Activated CD8-positive, alpha-beta T cell treated with anti-CD3 and anti-CD28 coated beads for 36 hours (primary cell): ENCODE measurements around the gene PPWD1. TPM values are rescaled to one million over a fixed set of nuclear protein-coding genes. Genes with fewer than 3 reads are reported as not detected.
"Not testable (repeated sequence)": the region's sequence is repeated elsewhere in the genome, so short reads cannot be mapped to it uniquely, and the experiment has no call there.

Experiments used
- ATAC-seq: fragments of 200-7000 bp; cut with Tn5 transposase; one replicate; pipeline ENCODE4 v1.10.0; 2021; ENCODE audit warnings: mild to moderate bottlenecking, moderate library complexity
- CTCF ChIA-PET: fragments of 350-600 bp; sonication (Branson Sonifier 250); formaldehyde crosslinking; loops from one replicate; lab custom pipeline; 2021; ENCODE audit warnings: antibody characterized with exemption; lab: Charles Lee
- POLR2A ChIA-PET: fragments of 350-600 bp; sonication (Branson Sonifier 250); formaldehyde crosslinking; loops from one replicate; lab custom pipeline; 2021; ENCODE audit warnings: antibody characterized with exemption; lab: Charles Lee
- DNase-seq: peaks from one replicate; pipeline ENCODE4 v3.0.0-alpha.2; 2020
- H3K27ac Mint-ChIP-seq: one replicate; pipeline ENCODE4 v1.8.0; 2021; ENCODE audit warnings: mild to moderate bottlenecking, mixed read lengths
- H3K27me3 Mint-ChIP-seq: one replicate; pipeline ENCODE4 v1.8.0; 2021; ENCODE audit warnings: mixed read lengths
- H3K36me3 Mint-ChIP-seq: one replicate; pipeline ENCODE4 v1.8.0; 2021; ENCODE audit warnings: low read depth, mixed read lengths
- H3K4me1 Mint-ChIP-seq: one replicate; pipeline ENCODE4 v1.8.0; 2021; ENCODE audit warnings: low read depth, mixed read lengths
- H3K4me3 Mint-ChIP-seq: one replicate; pipeline ENCODE4 v1.8.0; 2021; ENCODE audit warnings: mild to moderate bottlenecking, moderate library complexity, mixed read lengths
- H3K9me3 Mint-ChIP-seq: one replicate; pipeline ENCODE4 v1.8.0; 2021; ENCODE audit warnings: mixed read lengths
- intact Hi-C: fragments of 100-400 bp; cut with micrococcal nuclease; formaldehyde crosslinking; loops from one replicate; pipeline ENCODE4 v1.10.0; 2022
- total RNA-seq, 2 experiments: library from RNA; stranded (reverse); gene quantifications; one replicate each; pipeline ENCODE4 v1.2.3, GENCODE V29; 2021
- TF ChIP-seq, protein P1 (sequence below): fragments of 200-600 bp; IDR thresholded peaks from one replicate; pipeline ENCODE4 v1.8.0; 2022; ENCODE audit warnings: antibody characterized with exemption, mild to moderate bottlenecking

Gene PPWD1
- total RNA-seq, 2 experiments from 2014 or later, result 33.8 to 37.8 TPM

DNA sequence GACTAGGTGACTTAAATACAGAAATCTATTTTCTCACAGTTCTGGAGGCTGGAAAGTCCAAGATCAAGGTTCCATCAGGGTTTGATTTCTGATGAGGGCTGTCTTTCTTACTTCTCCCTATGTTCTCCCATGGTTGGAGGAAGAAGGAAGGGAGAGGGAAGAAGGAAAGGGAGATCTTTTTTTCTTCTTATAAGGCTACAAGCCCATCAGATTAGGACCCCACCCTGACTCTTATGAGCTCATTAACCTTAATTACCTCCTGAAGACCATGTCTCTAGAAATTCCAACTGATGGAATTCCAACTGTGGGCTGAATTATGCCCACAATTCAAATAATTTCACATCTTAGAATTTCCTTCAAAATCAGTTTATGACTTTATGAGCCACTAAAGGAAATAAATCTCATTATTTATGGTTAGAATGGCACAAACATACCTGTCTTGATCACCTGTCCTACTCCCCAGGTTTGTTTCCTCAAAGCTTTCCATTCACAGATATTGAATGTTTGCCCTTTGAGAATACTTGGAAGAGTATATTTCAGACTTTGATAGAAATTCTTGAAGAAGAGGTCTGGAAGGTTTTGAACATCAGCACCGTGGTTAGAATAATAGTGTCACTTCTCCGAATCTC is 7.6 kb downstream of the PPWD1 start:
- Mint-ChIP-seq H3K9me3 (no peaks in the 10 kb centered on the region), H3K27me3 (no peaks in the 10 kb centered on the region), H3K4me1 (peaks cover 42% of the 10 kb centered on the region), H3K27ac (no peak overlapping the region), H3K4me3 (no peak overlapping the region), H3K36me3 (peaks cover 29% of the 10 kb centered on the region)
- intact Hi-C loops, result no loop called here
- ATAC-seq (no peak), DNase-seq (no peak)
- POLR2A ChIA-PET, result interaction anchor here (1.4 to 2.2 kb wide), 3 partner anchors 8 to 11 kb away, joined by 3 to 16 read pairs (median 5); partner anchors contain the start of genes CENPK and PPWD1
- CTCF ChIA-PET, result interaction anchor here (1.1 kb wide), 1 partner anchor 11 kb away, joined by 3 read pairs; no protein-coding TSS in a partner anchor
- TF ChIP-seq, protein P1, sequence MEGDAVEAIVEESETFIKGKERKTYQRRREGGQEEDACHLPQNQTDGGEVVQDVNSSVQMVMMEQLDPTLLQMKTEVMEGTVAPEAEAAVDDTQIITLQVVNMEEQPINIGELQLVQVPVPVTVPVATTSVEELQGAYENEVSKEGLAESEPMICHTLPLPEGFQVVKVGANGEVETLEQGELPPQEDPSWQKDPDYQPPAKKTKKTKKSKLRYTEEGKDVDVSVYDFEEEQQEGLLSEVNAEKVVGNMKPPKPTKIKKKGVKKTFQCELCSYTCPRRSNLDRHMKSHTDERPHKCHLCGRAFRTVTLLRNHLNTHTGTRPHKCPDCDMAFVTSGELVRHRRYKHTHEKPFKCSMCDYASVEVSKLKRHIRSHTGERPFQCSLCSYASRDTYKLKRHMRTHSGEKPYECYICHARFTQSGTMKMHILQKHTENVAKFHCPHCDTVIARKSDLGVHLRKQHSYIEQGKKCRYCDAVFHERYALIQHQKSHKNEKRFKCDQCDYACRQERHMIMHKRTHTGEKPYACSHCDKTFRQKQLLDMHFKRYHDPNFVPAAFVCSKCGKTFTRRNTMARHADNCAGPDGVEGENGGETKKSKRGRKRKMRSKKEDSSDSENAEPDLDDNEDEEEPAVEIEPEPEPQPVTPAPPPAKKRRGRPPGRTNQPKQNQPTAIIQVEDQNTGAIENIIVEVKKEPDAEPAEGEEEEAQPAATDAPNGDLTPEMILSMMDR, result no peak

DNA sequence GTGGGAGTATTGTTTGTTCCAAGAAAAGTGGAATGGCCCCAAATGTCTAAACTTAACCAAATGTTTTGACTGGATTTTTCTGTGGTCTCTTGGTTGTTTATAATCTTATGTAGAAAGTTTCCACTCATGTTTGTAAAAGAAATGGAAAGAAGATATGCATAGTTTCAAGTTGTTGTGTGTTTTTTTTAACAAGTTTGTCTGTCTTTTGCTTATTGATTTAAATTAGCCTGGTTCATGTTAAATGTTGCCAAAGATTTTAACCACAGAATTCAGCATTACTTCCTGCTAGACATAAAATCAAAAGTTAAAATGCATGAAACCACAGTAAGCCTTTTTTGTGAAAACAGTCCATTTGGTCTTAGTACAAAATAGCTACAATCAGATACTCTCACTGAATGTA is 14.0 kb downstream of the PPWD1 start:
- no peaks in the 10 kb centered on the region for H3K27me3 Mint-ChIP-seq
- intact Hi-C loops, result no loop called here
- H3K9me3 Mint-ChIP-seq, result no peaks in the 10 kb centered on the region
- POLR2A ChIA-PET, result interaction anchor here (1.1 kb wide), 1 partner anchor 14 kb away, joined by 3 read pairs; the partner anchor contains the start of genes CENPK and PPWD1
- ATAC-seq, result no peak
- peaks cover 42% of the 10 kb centered on the region for H3K36me3 Mint-ChIP-seq
- H3K4me1 Mint-ChIP-seq, result peaks cover 25% of the 10 kb centered on the region
- no peak overlapping the region for H3K4me3 Mint-ChIP-seq
- peak overlapping the region; percentile 14 for H3K27ac Mint-ChIP-seq
- TF ChIP-seq, protein P1, result no peak
- DNase-seq, result no peak
- CTCF ChIA-PET, result no interaction called here

DNA sequence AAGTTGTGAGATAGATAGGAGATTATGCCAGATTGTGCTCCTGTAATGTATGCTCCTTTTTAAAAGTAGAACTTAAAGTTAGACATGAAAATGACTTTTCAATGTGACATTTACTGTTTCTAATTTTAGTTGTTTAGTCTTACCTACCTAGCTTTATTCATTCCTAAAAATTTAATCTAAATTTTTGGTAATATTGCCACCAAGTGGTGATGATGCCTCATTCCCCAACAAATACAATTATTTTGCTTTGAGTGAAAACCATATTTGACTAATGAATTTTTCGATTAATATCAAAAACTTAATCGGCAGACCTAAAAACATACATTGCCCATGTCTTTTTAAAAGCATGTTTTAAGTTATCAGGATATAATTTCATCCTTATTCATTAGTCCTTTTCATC is 25.6 kb downstream of the PPWD1 start:
- ChIA-PET CTCF (interaction anchor here (1.0 kb wide), 1 partner anchor 19 kb away, joined by 3 read pairs; no protein-coding TSS in a partner anchor), POLR2A (interaction anchor here (1.1 kb wide), 1 partner anchor 35 kb away, joined by 3 read pairs; no protein-coding TSS in a partner anchor)
- no peak overlapping the region for H3K27ac Mint-ChIP-seq
- H3K4me1 Mint-ChIP-seq, result no peaks in the 10 kb centered on the region
- ATAC-seq (no peak), DNase-seq (no peak)
- H3K36me3 Mint-ChIP-seq, result peaks cover 22% of the 10 kb centered on the region
- no peaks in the 10 kb centered on the region for H3K27me3 Mint-ChIP-seq
- H3K9me3 Mint-ChIP-seq, result no peaks in the 10 kb centered on the region
- TF ChIP-seq, protein P1, result no peak
- intact Hi-C loops, result no loop called here
- no peak overlapping the region for H3K4me3 Mint-ChIP-seq

DNA sequence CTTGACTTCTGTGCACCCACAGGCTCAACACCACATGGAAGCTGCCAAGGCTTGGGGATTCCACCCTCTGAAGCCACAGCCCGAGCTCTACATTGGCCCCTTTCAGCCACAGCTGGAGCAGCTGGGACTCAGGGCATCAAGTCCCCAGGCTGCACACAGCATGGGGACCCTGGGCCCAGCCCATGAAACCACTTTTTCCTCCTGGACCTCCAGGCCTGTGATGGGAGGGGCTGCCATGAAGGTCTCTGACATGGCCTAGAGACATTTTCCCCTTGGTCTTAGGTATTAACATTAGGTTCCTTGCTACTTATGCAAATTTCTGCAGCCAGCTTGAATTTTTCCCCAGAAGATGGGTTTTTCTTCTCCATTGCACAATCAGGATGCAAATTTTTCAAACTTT is 38.7 kb downstream of the PPWD1 start:
- POLR2A ChIA-PET, H3K27me3 Mint-ChIP-seq, DNase-seq, H3K4me3 Mint-ChIP-seq, ATAC-seq, CTCF ChIA-PET, H3K27ac Mint-ChIP-seq, H3K4me1 Mint-ChIP-seq, intact Hi-C loops: not testable (repeated sequence)
- peaks cover 49% of the 10 kb centered on the region for H3K36me3 Mint-ChIP-seq
- peaks cover 15% of the 10 kb centered on the region for H3K9me3 Mint-ChIP-seq

DNA sequence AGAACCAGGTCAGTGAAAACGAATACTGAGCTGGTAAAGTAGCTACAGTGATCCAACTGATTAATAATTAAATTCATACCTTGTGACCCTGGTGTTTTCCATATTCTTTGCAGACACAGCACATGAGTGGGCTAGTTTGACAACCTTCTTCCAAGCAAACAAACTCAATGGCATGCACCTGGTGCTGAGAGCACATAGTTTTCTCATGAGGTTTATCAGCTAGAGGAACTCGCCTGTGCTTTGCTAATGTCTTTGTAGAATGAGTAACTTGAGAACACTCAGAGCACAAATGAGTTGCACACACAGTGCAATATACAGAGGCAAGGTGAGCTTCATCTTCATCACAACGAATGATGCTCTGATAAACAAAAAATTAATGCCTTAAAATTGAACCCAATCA is 48.4 kb downstream of the PPWD1 start:
- Mint-ChIP-seq H3K36me3 (peaks cover 24% of the 10 kb centered on the region), H3K4me3 (no peak overlapping the region), H3K27me3 (no peaks in the 10 kb centered on the region), H3K9me3 (no peaks in the 10 kb centered on the region), H3K4me1 (no peaks in the 10 kb centered on the region), H3K27ac (no peak overlapping the region)
- ChIA-PET POLR2A (interaction anchor here (2.9 kb wide), 1 partner anchor 12 kb away, joined by 11 read pairs; the partner anchor contains the start of gene TRIM23), CTCF (no interaction called here)
- intact Hi-C loops, result no loop called here
- ATAC-seq (no peak), DNase-seq (no peak)
- TF ChIP-seq, protein P1, result no peak
